ENCODE measurements around the gene AEBP1. TPM values are rescaled to one million over a fixed set of nuclear protein-coding genes. Genes with fewer than 3 reads are reported as not detected.
A peak's percentile ranks its signal among the peaks of the same experiment; 100 is the strongest.

Gene AEBP1
- total RNA-seq, 1 donor from 2014 or later: 65.0 TPM

GRCh38 chr7:44060091-44060947 is 43.8 kb upstream of the AEBP1 start:
- no peak for DNase-seq (ENCODE audit: low read depth)
- Histone ChIP-seq H2AFZ (ENCODE audit: low read depth, low read length) (no peak overlapping the region), H3K36me3 (ENCODE audit: insufficient read depth, low read length) (peaks cover 28% of the 10 kb centered on the region), H3K4me3 (ENCODE audit: insufficient read depth, low read depth, low read length) (no peak overlapping the region), H3K9ac (ENCODE audit: low read length) (no peak overlapping the region), H3K79me2 (ENCODE audit: insufficient read depth, low read length) (peaks cover 14% of the 10 kb centered on the region), H3K9me3 (ENCODE audit: insufficient read depth, low read depth, low read length) (no peaks in the 10 kb centered on the region), H3K27me3 (ENCODE audit: insufficient read depth, low read length) (peaks cover 3% of the 10 kb centered on the region), H3K4me2 (ENCODE audit: low read length) (no peak overlapping the region), H3K4me1 (ENCODE audit: insufficient read depth, low read length) (peaks cover 3% of the 10 kb centered on the region), H3K27ac (ENCODE audit: low read depth, low read length) (no peak overlapping the region), H4K20me1 (ENCODE audit: insufficient read depth, low read length) (peaks cover 78% of the 10 kb centered on the region)
- no peaks in the 10 kb centered on the region for H3K9me3 Mint-ChIP-seq (ENCODE audit: unreplicated experiment)
- peaks cover 31% of the 10 kb centered on the region for H3K36me3 Mint-ChIP-seq (ENCODE audit: low read depth, unreplicated experiment)
- H3K27ac Mint-ChIP-seq (ENCODE audit: unreplicated experiment): peak overlapping the region; percentile 34
- peaks cover 3% of the 10 kb centered on the region for H3K4me1 Mint-ChIP-seq (ENCODE audit: low read depth, unreplicated experiment)
- no peak for TF ChIP-seq CTCF (IDR thresholded peaks at IDR 0.05; ENCODE audit: insufficient read depth, low read depth, low read length)
- no peak for TF ChIP-seq EZH2 (IDR thresholded peaks at IDR 0.05; ENCODE audit: insufficient read depth, low read length)
- no peak overlapping the region for H3K4me3 Mint-ChIP-seq (ENCODE audit: unreplicated experiment)
- no peak for FAIRE-seq
- no peaks in the 10 kb centered on the region for H3K27me3 Mint-ChIP-seq (ENCODE audit: low read depth, unreplicated experiment)

GRCh38 chr7:44060948-44061644 is 43.0 kb upstream of the AEBP1 start:
- Histone ChIP-seq H3K27me3 (ENCODE audit: insufficient read depth, low read length) (peaks cover 3% of the 10 kb centered on the region), H3K9me3 (ENCODE audit: insufficient read depth, low read depth, low read length) (no peaks in the 10 kb centered on the region), H3K4me1 (ENCODE audit: insufficient read depth, low read length) (peaks cover 3% of the 10 kb centered on the region), H2AFZ (ENCODE audit: low read depth, low read length) (no peak overlapping the region), H4K20me1 (ENCODE audit: insufficient read depth, low read length) (peaks cover 80% of the 10 kb centered on the region), H3K4me3 (ENCODE audit: insufficient read depth, low read depth, low read length) (no peak overlapping the region), H3K36me3 (ENCODE audit: insufficient read depth, low read length) (peaks cover 26% of the 10 kb centered on the region), H3K4me2 (ENCODE audit: low read length) (no peak overlapping the region), H3K27ac (ENCODE audit: low read depth, low read length) (no peak overlapping the region), H3K9ac (ENCODE audit: low read length) (no peak overlapping the region), H3K79me2 (ENCODE audit: insufficient read depth, low read length) (peaks cover 7% of the 10 kb centered on the region)
- no peaks in the 10 kb centered on the region for H3K9me3 Mint-ChIP-seq (ENCODE audit: unreplicated experiment)
- TF ChIP-seq EZH2 (IDR thresholded peaks at IDR 0.05; ENCODE audit: insufficient read depth, low read length) (no peak), CTCF (IDR thresholded peaks at IDR 0.05; ENCODE audit: insufficient read depth, low read depth, low read length) (no peak)
- H3K4me3 Mint-ChIP-seq (ENCODE audit: unreplicated experiment): no peak overlapping the region
- no peak for DNase-seq (ENCODE audit: low read depth)
- H3K27ac Mint-ChIP-seq (ENCODE audit: unreplicated experiment): no peak overlapping the region
- no peaks in the 10 kb centered on the region for H3K27me3 Mint-ChIP-seq (ENCODE audit: low read depth, unreplicated experiment)
- peaks cover 29% of the 10 kb centered on the region for H3K36me3 Mint-ChIP-seq (ENCODE audit: low read depth, unreplicated experiment)
- H3K4me1 Mint-ChIP-seq (ENCODE audit: low read depth, unreplicated experiment): peaks cover 8% of the 10 kb centered on the region
- no peak for FAIRE-seq

All from astrocyte (in vitro differentiated cells and primary cell).